Ovary (tissue), 9 donors: ENCODE results near the gene DAGLA. TPM values are rescaled to one million over a fixed set of nuclear protein-coding genes. Genes with fewer than 3 reads are reported as not detected.

Experiments used
- DNase-seq, 5 donors: peaks; one replicate each; pipeline ENCODE4 v3.0.0-alpha.2; 2019 to 2020
- H3K27ac ChIP-seq, 2 donors: fragments of 200-600 bp; one replicate each; pipeline versions ENCODE4 v1.5.1 to v1.8.0; 2019 to 2022
- H3K27me3 ChIP-seq: fragments of 200-600 bp; one replicate; pipeline ENCODE4 v1.8.0; 2022
- H3K36me3 ChIP-seq: fragments of 200-600 bp; sonication (generic); one replicate; pipeline ENCODE4 v1.5.1; 2019
- H3K4me1 ChIP-seq: one replicate; pipeline ENCODE4 v1.8.1; 2013; ENCODE audit warnings: mild to moderate bottlenecking, moderate library complexity; ENCODE audit not compliant: insufficient read depth
- H3K4me3 ChIP-seq: fragments of 200-600 bp; sonication (generic); one replicate; pipeline ENCODE4 v1.5.1; 2017
- H3K9me3 ChIP-seq, 2 donors: fragments of 200-600 bp in 1 of 2; sonication (generic) in 1 of 2; one replicate each; pipeline versions ENCODE4 v1.5.1 to v1.8.1; 2013 to 2019; ENCODE audit warnings: mild to moderate bottlenecking in 1 of 2, moderate library complexity in 1 of 2
- EP300 ChIP-seq: sonication (generic); formaldehyde crosslinking; IDR thresholded peaks from one replicate; pipeline ENCODE4 v1.6.1; 2017; ENCODE audit warnings: antibody characterized with exemption
- POLR2A ChIP-seq: fragments of 450-650 bp; IDR thresholded peaks from one replicate; pipeline ENCODE4 v1.6.1; 2017; ENCODE audit warnings: antibody characterized with exemption, mild to moderate bottlenecking, moderate library complexity
- WGBS, 3 donors: extraction: QIAGEN DNeasy Blood & Tissue Kit in 1 of 3; methylation state at CpG; one replicate each; pipeline versions ENCODE4 v1.1.5 to v1.1.7; 2013 to 2017; 5-methylcytosine and 5-hydroxymethylcytosine counted together
- intact Hi-C, 4 donors: fragments of 100-400 bp; cut with DNase I; formaldehyde crosslinking; loops; one replicate each; pipeline versions ENCODE4 v1.11.0 to v1.15.1; 2022 to 2023
- polyA plus RNA-seq, 2 donors: library from polyadenylated mRNA; stranded (reverse); fragments of 200-250 nt in 1 of 2; fragments of 350-450 nt in 1 of 2; fragmentation: Illumina TruSeq in 1 of 2; extraction: RNeasy Lipid Tissue Mini Kit (QIAGEN cat#74804) in 1 of 2; gene quantifications; one replicate each; pipeline ENCODE4 v1.2.3, GENCODE V29; 2013 to 2014
- total RNA-seq, 7 donors: library from RNA; depleted of rRNA in 2 of 7; stranded (reverse); fragments of >200 nt in 2 of 7; fragmentation: NEBNext Ultra II Directional in 3 of 7; extraction: Animal tissue kit (Norgen Biotek cat#: 25700) in 3 of 7; gene quantifications; one replicate each; pipeline versions ENCODE4 v1.1.0 to v1.2.4, GENCODE V29; 2016 to 2023
- TF ChIP-seq, protein P1 (sequence below), 3 donors: fragments of 450-650 bp in 2 of 3; fragments of 200-600 bp in 1 of 3; IDR thresholded peaks; one replicate each; pipeline versions ENCODE4 v1.5.1 to v1.8.0; 2016 to 2022; ENCODE audit warnings: antibody characterized with exemption in 3 of 3, mild to moderate bottlenecking in 1 of 3
- donor health status: DM: no; HTN: no; CAD: no; lungs with moderate emphysema.
- donor health status: DM: no; HTN: no; CAD: no.
- donor health status: Bipolar disorder and iron deficiency.
- donor health status: DM: yes; HTN: yes; CAD: no.
- donor health status: DM: no; HTN: no; CAD: no.
- donor health status: DM: yes; HTN: yes; CAD: no.

DAGLA gene
- total and polyA plus RNA-seq, 9 donors = 0.40 to 4.4 (median 1.5) TPM

DNA sequence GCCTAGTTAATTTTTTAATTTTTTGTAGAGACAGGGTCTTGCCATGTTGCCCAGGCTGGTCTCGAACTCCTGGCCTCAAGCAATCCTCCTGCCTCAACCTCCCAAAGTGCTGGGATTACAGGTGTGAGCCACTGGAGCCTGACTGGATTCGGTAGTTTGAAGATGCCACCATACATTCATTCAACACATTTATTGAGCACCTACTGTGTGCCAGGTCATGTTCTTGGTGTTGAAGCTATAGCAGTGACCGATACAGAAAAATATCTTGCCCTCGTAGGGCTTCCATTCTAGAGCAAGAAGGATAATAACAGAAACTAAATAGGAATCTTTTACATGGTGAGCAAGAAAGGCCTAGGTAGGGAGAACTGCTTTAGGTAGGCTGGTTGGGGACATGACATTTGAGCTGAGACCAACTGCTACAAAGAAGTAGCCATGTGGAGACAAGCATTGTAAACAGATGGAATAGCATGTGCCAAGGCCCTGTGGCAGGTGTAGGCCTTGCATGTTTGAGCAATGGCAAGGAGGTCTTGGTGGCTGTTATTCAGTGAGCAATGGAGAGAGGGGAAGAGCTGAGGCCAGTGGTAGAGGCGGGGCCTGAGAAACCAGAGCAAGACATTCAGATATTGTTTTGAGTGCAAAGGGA is 70.6 kb downstream of the DAGLA start:
- Histone ChIP-seq H3K27ac (no peak overlapping the region), H3K9me3 (no peaks in the 10 kb centered on the region), H3K4me1 (peaks cover 12% of the 10 kb centered on the region), H3K27me3 (no peaks in the 10 kb centered on the region), H3K36me3 (no peaks in the 10 kb centered on the region), H3K4me3 (no peak overlapping the region)
- DNase-seq = no peak
- no peak for TF ChIP-seq EP300
- intact Hi-C loops = no loop called here
- 96 to 98% (median 97%) methylated on average over 5 of the region's 5 CpGs for WGBS, 3 donors

DNA sequence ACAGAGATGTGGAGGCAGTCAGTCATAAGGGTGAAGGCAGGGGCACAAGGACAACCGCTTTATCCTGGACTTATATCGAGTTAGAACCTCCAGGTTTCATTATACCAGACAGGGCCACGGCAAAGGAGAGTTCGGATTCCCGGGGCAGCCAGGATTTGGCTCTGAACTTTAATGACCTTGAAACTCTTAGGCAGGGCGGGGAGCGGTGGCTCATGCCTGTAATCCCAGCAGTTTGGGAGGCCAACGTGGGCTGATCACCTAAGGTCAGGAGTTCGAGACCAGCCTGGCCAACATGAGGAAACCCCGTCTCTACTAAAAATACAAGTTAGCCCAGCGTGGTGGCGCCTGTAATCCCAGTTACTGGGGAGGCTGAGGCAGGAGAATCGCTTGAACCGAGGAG is 71.2 kb downstream of the DAGLA start:
- peak; percentile 51 to 73 (median 56) for DNase-seq
- Histone ChIP-seq H3K27ac (no peak overlapping the region), H3K36me3 (no peaks in the 10 kb centered on the region), H3K27me3 (no peaks in the 10 kb centered on the region), H3K4me1 (peaks cover 12% of the 10 kb centered on the region), H3K9me3 (no peaks in the 10 kb centered on the region), H3K4me3 (no peak overlapping the region)
- WGBS, 3 donors = 39 to 64% (median 43%) methylated on average over 14 of the region's 14 CpGs
- intact Hi-C loops = no loop called here
- TF ChIP-seq POLR2A (no peak), EP300 (no peak)
- TF ChIP-seq, protein P1, sequence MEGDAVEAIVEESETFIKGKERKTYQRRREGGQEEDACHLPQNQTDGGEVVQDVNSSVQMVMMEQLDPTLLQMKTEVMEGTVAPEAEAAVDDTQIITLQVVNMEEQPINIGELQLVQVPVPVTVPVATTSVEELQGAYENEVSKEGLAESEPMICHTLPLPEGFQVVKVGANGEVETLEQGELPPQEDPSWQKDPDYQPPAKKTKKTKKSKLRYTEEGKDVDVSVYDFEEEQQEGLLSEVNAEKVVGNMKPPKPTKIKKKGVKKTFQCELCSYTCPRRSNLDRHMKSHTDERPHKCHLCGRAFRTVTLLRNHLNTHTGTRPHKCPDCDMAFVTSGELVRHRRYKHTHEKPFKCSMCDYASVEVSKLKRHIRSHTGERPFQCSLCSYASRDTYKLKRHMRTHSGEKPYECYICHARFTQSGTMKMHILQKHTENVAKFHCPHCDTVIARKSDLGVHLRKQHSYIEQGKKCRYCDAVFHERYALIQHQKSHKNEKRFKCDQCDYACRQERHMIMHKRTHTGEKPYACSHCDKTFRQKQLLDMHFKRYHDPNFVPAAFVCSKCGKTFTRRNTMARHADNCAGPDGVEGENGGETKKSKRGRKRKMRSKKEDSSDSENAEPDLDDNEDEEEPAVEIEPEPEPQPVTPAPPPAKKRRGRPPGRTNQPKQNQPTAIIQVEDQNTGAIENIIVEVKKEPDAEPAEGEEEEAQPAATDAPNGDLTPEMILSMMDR (IDR thresholded peaks at IDR 0.05) = no peak

DNA sequence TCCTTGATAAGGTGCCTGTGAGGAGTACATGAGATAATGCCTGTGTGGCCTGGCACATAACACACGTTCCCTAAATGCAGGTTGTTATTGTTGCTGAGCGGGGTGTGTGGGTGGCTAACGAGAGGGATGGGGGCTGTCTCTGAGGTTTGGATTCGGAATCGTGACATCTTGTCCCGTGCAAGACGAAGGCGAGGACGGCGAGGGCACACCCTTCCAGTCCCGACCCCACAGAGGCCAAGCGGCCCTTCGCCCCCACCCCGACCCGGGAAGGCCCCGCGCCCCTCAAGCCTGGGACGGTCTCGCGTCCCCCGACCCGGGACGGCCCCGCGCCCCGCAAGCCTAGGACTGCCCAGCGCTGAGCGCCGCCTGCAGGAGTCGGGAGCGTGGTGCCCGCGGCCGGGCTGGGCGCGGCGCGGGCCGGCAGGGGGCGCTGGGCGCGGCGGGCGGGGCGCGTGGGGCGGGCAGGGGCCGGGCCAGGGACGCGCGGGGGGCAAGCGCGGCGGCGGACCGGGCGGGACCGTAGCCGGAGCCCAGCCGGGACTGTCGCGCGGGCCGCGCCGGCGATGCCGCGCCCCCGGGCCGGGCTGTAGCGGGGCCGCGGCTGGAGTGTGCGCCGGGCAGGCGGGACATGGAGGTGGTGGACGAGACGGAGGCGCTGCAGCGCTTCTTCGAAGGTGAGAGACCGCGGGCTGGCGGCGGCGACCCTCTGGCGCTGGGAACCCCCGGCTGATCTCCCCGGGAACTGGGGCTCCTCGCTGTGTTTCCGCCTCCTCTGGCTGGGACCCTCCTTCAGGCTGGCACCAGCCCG is 72.1 kb downstream of the DAGLA start, which contains the start of gene MYRF:
Gene MYRF (plus strand): TSS at position 520 of the 808 bp plus-strand sequence. CDS start 109 bp downstream, at position 629.
- Histone ChIP-seq H3K27ac (peak within 1 kb of the TSS; percentile 19 to 73), H3K4me3 (peak within 1 kb of the TSS; percentile 75), H3K9me3 (no peaks in the 10 kb centered on the region), H3K27me3 (no peaks in the 10 kb centered on the region), H3K4me1 (peaks cover 12% of the 10 kb centered on the region), H3K36me3 (no peaks in the 10 kb centered on the region)
- intact Hi-C loops = loop anchor here in 1 of 4 donors (1.0 kb wide), 1 partner anchor 40 kb away; the partner anchor contains the start of genes FEN1 and TMEM258
- peak; percentile 59 to 84 (median 62) for DNase-seq
- 2 to 3% (median 2%) methylated on average over 39 to 93 of the region's 93 CpGs for WGBS, 3 donors
- no peak for TF ChIP-seq EP300
- TF ChIP-seq, protein P1 (IDR thresholded peaks at IDR 0.05) = peak; percentile 9 to 77 (median 72)

DNA sequence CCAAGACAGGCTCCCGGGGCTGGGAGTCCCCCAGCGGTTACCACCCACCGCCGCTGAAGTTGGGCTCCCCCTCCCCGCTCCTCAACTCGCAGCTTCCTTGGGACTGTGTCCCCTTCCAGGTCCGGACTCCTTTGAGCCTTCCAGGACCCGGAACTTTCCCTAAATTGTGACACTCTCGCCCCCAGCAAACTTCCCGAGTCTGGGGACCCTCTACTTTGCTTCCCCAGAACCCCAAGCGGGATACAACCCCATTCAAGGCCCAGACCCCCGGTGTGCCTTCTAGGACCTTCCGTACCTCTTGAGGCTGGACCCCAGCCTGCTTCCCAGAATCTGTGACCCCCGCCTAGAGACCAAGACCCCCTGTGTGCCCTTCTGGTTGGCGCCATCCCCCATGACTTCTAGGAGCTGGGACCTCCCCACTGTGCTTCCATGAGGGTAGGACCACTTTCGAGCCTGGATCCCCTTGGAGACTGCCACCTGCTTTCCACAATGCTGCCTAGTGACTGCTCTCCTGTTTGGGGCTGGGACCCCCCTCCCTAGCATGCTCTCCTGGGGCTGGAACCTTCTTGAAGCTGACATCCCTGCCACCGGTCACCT is 72.8 kb downstream of the DAGLA start:
- Histone ChIP-seq H3K27me3 (no peaks in the 10 kb centered on the region), H3K36me3 (no peaks in the 10 kb centered on the region), H3K9me3 (no peaks in the 10 kb centered on the region), H3K4me1 (peaks cover 9% of the 10 kb centered on the region), H3K27ac (peak overlapping the region; percentile 19 to 73), H3K4me3 (peak overlapping the region; percentile 75)
- WGBS, 3 donors = 25 to 30% (median 30%) methylated on average over 17 of the region's 17 CpGs
- TF ChIP-seq, protein P1 (IDR thresholded peaks at IDR 0.05) = no peak
- no peak for TF ChIP-seq POLR2A
- TF ChIP-seq EP300 = no peak
- intact Hi-C loops = loop anchor here in 1 of 4 donors (1.0 kb wide), 1 partner anchor 39 kb away; the partner anchor contains the start of genes FEN1 and TMEM258
- peak in 1 of 5 donors; percentile 40 for DNase-seq
